Skeletal muscle cell (primary cell): ENCODE measurements around the gene VCAM1.
"Not testable (repeated sequence)": the region's sequence is repeated elsewhere in the genome, so short reads cannot be mapped to it uniquely, and the experiment has no call there.

Source experiments
- DNase-seq: peaks from one replicate; pipeline ENCODE4 v3.0.0-alpha.2; 2010; ENCODE audit warnings: low read depth
- H3K4me3 ChIP-seq: 2 replicates; pipeline ENCODE4 v1.5.1; 2011; ENCODE audit warnings: low read depth, mild to moderate bottlenecking, control low read depth, low read length, moderate library complexity

The VCAM1 gene, protein sequence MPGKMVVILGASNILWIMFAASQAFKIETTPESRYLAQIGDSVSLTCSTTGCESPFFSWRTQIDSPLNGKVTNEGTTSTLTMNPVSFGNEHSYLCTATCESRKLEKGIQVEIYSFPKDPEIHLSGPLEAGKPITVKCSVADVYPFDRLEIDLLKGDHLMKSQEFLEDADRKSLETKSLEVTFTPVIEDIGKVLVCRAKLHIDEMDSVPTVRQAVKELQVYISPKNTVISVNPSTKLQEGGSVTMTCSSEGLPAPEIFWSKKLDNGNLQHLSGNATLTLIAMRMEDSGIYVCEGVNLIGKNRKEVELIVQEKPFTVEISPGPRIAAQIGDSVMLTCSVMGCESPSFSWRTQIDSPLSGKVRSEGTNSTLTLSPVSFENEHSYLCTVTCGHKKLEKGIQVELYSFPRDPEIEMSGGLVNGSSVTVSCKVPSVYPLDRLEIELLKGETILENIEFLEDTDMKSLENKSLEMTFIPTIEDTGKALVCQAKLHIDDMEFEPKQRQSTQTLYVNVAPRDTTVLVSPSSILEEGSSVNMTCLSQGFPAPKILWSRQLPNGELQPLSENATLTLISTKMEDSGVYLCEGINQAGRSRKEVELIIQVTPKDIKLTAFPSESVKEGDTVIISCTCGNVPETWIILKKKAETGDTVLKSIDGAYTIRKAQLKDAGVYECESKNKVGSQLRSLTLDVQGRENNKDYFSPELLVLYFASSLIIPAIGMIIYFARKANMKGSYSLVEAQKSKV

DNA sequence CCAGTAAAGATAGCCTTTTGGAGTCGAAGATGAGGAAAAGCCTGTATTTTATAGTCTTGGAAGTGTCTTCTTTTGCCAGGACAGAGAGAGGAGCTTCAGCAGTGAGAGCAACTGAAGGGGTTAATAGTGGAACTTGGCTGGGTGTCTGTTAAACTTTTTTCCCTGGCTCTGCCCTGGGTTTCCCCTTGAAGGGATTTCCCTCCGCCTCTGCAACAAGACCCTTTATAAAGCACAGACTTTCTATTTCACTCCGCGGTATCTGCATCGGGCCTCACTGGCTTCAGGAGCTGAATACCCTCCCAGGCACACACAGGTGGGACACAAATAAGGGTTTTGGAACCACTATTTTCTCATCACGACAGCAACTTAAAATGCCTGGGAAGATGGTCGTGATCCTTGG lies at the start of gene VCAM1:
Gene VCAM1 (plus strand): TSS at position 253 of the 400 bp plus-strand sequence. CDS start 119 bp downstream, at position 372.
- DNase-seq = no peak
- peak within 1 kb of the TSS; percentile 20 for H3K4me3 ChIP-seq

DNA sequence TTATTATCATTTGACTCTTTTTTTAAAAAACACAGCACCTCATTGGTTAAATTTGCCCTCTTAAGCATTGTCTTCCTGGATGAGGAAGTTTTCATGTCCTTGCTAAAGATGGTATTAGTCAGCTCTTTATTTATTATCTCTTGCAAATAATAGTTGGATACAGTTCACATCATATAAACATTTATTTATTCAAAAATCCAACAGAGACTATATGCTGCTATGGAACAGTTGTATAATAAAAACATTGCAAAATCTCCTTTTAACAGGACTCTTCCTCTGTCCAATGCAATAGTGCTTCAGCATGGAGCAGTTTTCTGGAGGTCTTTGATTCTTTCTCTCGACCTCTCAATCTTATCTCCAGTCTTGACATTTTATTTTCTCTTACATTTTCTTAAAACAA lies 49.5 kb upstream of the VCAM1 start:
- no peak for DNase-seq
- no peak overlapping the region for H3K4me3 ChIP-seq

DNA sequence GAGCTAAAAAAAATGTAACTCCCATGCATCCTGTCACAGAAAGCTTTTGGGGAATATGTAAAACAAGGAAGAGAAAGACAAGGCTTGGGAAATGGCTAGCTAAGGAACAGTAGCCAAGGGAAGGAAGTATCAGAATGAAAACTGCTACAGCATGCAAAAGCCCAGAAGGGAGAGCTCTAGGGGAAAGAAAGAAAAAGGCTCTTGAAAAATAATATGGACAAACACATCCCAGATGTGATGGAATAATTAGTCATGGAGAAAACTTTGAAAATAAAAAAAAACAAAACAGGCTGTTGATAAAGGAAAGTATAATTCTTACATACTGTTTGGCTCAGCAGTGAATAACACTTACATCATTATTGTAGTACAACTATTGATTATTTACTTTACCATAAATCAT lies 47.9 kb upstream of the VCAM1 start:
- DNase-seq = no peak
- no peak overlapping the region for H3K4me3 ChIP-seq

DNA sequence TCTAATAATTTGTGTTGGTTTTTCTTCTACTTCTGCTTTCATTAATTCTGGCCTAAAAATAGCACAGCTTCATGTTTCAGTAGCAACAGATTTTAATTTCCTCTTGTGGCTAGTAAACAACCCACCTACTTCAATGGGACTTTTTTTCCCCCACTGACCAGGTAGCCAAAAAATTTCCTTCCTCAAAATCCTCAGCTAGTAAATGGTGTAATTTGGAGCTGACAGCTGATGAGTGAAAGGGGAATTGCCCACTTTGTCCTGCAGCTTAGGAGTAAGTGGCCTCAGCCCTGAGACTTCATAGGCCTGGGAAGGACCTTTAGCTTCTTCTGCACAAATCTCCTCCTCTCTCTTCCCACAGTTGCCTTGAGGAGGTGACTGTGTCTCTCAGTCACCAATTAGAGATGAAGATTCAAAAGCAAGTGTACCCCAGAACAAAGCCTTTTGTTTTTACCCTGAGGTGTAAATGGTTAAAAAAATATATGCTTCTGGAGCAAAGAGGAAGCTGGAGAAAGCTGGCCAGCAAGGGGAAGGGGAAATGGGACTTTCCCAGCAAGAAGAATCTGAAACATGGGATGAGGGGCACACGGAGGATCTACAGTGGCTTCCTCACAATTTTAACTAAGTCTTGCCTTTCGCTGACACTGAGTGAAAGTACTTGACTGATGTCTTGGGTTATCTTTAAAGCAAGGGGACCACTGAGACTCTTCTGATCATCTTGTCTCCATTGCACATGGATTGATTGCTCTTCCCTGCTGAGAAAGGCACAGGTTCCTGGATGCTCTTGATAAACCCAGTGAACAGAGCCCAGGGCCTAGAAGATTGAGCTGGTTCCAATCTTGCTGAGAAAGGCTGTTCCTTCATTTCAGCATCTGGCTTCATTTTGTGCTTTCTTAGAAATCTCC lies 35.8 kb upstream of the VCAM1 start:
- H3K4me3 ChIP-seq = no peak overlapping the region
- no peak for DNase-seq

DNA sequence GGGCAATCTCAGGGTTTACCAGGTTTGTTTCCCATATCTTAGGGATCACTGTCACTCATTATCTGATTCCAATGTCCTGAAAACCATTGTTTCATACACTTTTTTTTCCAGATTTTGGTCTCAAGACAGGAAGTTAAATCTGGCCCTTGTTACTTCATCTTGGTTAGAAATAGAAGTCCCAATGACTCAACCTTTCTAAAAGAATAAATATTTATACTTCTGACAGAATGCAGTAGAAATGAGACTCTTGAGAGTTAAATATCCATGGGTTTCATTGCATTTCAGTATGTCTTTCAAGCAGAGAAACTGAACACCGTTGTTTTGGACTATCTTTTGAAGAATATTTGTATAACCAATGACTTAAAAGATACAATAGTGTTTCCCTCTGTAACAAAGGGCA lies 19.8 kb upstream of the VCAM1 start:
- H3K4me3 ChIP-seq = no peak overlapping the region
- peak; percentile 24 for DNase-seq

DNA sequence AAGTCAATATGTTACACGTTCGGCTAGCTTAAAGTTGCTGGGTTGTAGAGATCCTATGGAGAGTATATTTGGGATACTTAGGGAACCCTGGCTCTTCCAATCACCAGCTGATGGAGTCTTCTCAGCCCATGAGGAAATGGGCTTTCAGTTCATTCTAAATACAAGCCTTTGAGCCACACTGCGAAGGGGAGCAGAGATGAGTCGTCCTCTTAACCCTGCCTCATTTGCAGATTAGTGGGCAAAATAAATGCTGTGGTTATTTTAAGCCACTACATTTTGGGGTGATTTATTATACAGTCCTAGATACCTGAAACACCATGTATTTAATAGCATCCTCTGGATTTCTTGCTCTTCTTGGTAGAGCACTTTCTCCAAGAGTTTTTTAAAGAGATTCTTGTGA lies 19.0 kb upstream of the VCAM1 start:
- H3K4me3 ChIP-seq = no peak overlapping the region
- DNase-seq = no peak

DNA sequence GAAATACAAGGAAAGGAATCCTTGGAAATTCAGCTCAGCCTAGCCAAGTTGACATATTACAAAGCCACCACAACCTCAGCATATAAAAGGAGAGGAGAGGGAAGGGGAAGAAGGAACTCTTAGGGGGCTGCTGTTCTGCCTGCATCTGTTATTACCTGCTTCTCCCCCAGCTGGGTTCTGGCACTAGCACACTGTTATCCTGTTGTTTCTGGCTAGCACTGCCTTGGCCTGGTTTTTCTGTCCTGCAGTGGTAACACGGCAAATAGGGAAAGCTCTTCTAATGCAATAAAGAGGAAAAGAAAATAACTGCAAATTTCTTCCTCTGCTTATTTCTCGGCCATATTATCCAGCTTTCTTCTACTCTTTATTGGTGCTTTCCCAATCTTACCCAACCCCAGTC lies 16.5 kb upstream of the VCAM1 start:
- no peak overlapping the region for H3K4me3 ChIP-seq
- DNase-seq = no peak

DNA sequence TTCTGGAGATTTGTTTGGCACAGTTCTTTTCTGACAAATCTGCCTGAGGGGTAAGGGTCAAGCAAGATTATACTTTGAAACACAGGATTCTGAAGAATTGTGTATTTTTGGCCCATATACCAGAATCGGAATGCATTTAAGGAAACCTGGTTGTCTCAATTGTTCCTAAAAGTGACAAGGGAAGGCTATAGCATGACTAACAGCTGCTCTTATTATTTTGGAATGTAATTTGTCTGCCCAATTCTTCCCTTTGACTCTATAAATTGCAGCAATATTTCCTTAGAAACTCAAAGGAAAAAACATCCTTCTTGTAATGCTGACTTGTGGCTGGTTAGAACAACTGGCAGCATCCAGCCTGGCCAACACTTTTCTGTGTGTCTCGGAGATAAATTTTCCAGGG lies 15.8 kb upstream of the VCAM1 start:
- DNase-seq = no peak

DNA sequence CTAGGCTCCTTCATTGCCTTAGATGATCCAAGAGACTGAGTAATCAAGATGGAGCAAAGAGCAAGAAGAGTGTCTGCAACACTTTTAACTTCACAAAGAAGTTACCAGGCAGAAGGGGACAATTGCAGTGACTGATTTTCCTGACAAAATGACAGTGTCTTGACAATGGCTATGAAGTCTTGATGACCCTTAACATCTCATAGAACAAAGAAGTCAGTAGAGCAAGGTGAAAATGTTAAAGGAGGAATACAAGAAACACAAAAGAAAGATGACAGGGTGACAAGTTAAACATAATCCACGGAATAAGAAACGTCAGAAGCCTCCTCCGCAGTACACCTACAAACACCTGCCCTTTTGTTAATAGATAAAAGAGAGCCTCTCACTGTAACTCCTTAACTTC lies 15.1 kb upstream of the VCAM1 start:
- no peak for DNase-seq
- no peak overlapping the region for H3K4me3 ChIP-seq

More for the DNA sequence above, 15.8 kb upstream of the VCAM1 start:
- H3K4me3 ChIP-seq = no peak overlapping the region

DNA sequence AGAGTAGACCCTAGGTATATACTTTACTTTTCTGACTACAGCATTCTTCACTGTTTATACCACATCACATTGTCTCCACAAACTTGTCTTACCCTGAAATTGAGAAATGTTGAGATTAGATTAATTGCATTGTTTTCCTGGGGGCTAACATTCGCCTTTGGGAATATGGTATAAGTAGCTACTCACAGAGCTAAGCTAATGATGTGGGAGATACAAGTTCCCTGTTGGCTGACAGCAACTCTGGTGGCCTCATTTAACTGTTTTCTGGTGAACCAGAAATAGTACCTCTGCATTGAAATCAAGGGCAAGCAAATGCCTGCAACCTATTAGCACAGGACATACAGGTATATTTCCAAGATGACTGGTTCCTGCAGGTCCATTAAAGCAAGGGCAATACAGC lies 13.2 kb upstream of the VCAM1 start:
- no peak overlapping the region for H3K4me3 ChIP-seq

DNA sequence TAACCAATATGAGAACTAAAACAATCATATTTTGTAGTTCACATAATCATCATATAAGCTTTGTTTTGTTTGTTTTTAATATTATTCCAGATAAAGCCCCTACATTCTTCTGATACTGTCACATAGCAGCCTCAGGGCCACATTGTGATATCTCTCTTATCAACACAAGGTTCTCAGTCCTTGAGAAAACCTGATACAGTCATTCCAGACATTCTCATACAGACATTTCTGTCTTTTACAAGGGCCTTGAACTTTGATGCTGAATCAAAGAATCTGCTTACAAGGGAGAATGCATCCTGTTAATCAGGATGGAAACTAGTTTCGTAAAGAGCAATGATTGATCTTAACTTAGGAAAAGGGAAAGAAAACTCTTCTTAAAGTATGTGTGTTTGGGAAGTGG lies 12.7 kb upstream of the VCAM1 start:
- no peak for DNase-seq
- no peak overlapping the region for H3K4me3 ChIP-seq

More for the DNA sequence above, 13.2 kb upstream of the VCAM1 start:
- no peak for DNase-seq

DNA sequence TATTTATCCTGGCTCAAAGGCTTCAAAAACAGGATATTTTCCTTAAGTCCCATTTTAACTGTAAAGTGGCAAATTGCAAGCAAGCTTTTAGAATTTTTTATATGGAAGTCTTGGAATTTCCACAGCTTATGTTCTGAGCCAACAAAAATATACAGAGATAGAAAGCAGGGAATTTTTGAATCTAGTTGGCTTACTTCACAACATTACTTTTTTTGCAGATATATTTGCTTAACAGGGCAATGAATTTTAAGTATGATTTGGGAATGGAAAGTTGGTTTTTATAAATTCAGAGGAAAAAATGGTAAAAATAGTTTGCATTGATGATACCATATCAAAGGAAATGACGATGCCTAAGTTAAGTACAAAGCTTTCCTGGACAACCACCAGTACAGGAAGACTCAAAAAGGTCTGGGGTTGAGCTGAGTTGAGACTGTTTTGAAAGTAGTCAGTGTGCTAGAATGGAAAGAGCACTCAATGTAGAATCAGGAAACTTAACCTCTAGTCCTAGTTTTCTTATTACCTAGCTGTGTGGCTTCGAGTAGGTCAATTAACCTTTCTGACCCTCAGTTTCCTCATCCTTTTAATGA lies 11.0 kb upstream of the VCAM1 start:
- DNase-seq = no peak

DNA sequence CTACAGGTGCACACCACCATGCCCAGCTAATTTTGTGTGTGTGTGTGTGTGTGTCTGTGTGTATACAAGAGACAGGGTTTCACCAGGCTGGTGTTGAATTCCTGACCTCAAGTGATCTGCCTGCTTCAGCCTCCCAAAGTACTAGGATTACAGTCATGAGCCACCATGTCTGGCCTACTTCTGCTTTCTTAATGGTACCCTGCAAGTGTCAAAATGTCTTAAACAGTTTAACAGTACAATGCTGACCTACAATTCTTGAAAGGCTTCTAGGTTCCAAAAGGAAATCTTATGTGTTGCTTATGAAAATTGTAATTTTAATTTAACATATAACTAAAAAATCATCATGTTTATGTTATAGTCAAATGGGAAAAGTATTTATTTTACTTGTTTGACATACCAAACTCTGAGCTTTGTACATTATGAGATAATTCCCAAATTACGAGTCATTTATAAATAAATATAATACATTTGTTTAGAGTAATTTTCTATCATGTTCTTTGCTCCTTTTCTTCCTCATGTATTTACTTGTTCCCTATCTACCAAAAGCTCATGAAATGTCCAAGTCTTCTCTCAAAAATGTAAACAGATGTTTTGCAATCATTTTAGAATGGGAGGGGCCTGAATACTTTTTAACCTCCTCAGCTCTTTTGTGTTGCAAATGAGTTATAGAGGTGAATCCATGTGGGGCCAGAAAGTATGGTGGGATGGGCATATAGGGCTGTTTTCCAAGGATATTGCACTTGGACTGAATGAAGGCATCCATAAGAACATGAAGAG lies 8.4 kb upstream of the VCAM1 start:
- DNase-seq = no peak

More for the DNA sequence above, 11.0 kb upstream of the VCAM1 start:
- H3K4me3 ChIP-seq = no peak overlapping the region

DNA sequence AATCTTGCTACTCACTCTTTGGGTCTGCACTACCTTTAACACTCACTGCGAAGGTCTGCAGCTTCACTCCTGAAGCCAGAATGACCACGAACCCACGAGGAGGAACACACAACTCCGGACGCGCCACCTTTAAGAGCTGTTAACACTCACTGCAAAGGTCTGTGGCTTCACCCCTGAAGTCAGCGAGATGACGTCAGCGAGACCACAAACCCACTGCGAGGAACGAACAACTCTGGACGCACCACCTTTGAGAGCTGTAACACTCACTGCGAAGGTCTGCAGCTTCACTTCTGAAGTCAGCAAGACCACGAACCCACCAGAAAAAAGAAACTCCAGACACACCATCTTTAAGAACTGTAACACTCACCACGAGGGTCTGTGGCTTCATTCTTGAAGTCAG lies 6.5 kb upstream of the VCAM1 start:
- not testable (repeated sequence) for DNase-seq

More for the DNA sequence above, 8.4 kb upstream of the VCAM1 start:
- H3K4me3 ChIP-seq = no peak overlapping the region

DNA sequence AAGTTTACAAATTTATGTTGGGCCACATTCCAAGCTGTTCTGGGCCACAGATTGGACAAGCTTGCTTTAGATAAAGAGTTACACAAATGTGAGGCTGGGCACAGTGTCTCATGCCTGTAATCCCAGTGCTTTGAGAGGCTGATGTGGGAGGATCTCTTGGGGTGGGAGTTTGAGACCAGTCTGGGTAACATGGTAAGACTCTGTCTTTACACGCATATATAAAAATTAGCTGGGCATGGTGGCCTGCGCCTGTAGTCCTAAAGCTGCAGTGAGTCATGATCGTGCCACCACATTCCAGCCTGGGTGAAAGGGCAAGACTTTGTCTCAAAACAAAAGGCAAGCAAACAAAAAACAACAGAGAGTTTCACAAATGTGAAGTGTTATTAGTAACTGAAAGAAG lies 5.9 kb upstream of the VCAM1 start:
- no peak overlapping the region for H3K4me3 ChIP-seq
- DNase-seq = no peak

More for the DNA sequence above, 6.5 kb upstream of the VCAM1 start:
- H3K4me3 ChIP-seq = not testable (repeated sequence)

DNA sequence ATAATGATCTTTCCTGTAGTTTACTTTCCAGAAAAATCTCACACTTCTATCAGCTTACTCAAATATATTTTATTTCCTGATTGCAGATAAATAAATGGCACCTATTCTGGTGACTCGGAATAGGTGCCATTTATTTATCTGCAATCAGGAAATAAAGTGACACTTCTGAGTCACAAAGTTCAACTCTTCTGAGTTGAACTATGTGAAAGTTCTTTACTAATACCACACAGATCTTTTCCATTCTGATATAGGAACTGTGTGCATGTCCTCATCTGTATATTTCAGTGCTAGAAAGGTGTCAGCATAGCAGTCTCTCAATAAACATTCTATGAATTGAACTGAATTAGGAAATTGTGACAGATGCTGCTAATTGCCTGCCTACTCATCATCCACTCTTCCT lies 4.9 kb upstream of the VCAM1 start:
- no peak overlapping the region for H3K4me3 ChIP-seq
- DNase-seq = no peak

DNA sequence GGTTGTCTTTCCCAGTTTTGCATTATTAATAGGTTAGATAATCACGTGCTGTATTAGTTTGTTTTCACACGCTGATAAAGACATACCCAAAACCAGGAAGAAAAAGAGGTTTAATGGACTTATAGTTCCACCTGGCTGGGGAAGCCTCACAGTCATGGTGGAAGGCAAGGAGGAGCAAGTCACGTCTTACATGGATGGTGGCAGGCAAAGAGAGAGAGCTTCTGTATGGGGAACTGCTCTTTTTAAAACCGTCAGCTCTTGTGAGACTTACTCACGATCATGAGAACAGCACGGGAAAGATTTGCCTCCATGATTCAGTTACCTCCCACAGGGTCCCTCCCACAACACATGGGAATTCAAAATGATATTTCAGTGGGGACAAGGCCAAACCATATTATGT lies 2.3 kb upstream of the VCAM1 start:
- H3K4me3 ChIP-seq = no peak overlapping the region
- no peak for DNase-seq

DNA sequence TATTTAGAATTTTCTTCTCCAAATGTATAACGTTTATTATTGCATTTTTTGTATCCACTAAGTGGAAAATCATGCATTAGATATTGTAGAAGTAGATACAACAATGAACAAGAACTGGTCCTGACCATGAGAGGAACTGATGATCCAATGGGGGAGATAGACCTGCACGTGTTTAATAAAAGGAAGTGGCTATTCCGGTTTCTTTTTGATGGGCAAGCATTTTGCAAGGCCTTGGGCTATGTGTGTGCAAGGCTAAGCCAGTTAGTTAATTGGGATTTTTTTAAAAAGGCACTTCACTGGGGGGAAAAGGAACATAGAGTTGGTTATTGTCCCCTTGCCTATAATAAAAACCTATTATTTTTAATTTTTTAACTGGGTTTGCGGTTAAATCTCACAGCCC lies 961 bp upstream of the VCAM1 start:
- H3K4me3 ChIP-seq = no peak overlapping the region
- DNase-seq = no peak

DNA sequence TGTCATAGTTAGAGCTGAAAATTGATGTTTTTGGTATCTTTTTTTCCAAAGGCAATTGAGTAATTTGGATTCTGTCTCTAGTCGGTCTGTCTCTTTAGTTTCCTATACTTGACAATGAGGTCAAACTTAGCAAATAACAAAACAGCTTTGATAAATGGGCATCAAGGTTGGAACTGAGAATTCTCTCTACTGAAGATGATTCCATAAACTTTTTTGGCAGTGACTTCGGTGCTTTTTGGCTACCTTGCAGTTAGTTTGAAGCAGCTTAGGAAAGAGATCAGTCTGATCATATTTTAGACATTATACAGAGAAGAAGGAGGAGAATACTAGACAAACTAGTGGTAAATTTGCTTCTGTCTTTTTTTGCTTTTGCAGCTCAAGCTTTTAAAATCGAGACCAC lies 559 bp downstream of the VCAM1 start:
- H3K4me3 ChIP-seq = peak overlapping the region; percentile 20
- DNase-seq = no peak
